B cell (primary cell): Measurements from ENCODE around the gene OR7A17. TPM values are rescaled to one million over a fixed set of nuclear protein-coding genes. Genes with fewer than 3 reads are reported as not detected.

ENCODE experiments used
- ATAC-seq: fragments of 200-7000 bp; cut with Tn5 transposase; one replicate; pipeline ENCODE4 v1.10.0; 2021; ENCODE audit warnings: low read depth, mild to moderate bottlenecking, moderate number of reproducible peaks, moderate library complexity
- CTCF ChIA-PET: fragments of 350-600 bp; sonication (Branson Sonifier 250); formaldehyde crosslinking; loops from one replicate; lab custom pipeline; 2021; ENCODE audit warnings: antibody characterized with exemption, inconsistent platforms; lab: Charles Lee
- POLR2A ChIA-PET: fragments of 350-600 bp; sonication (Branson Sonifier 250); formaldehyde crosslinking; loops from one replicate; lab custom pipeline; 2021; ENCODE audit warnings: antibody characterized with exemption; lab: Charles Lee
- DNase-seq: peaks from one replicate; pipeline ENCODE4 v3.0.0; 2013
- H2AFZ ChIP-seq: 2 replicates; pipeline ENCODE4 v1.6.1; 2012; ENCODE audit warnings: mild to moderate bottlenecking, low read depth, low read length; ENCODE audit not compliant: insufficient read depth, poor library complexity, severe bottlenecking
- H3K27ac ChIP-seq, 2 donors: 1 replicate in 1 of 2; 2 replicates in 1 of 2; pipeline ENCODE4 v1.5.1; 2012 to 2013; ENCODE audit warnings: low read length in 2 of 2, mild to moderate bottlenecking in 2 of 2, moderate library complexity in 1 of 2
- H3K27me3 ChIP-seq, 4 experiments: fragments of 200-600 bp in 1 of 4; sonication (generic) in 1 of 4; replicated peaks in 1 of 4; 1 replicate in 2 of 4; 2 replicates in 2 of 4; pipeline versions ENCODE4 v1.6.1 to v1.7.0; 2013 to 2016; ENCODE audit warnings: low read length in 3 of 4, mild to moderate bottlenecking in 2 of 4, mixed read lengths in 1 of 4, moderate library complexity in 1 of 4; ENCODE audit not compliant: insufficient read depth in 4 of 4, control insufficient read depth in 3 of 4; ENCODE audit errors: control extremely low read depth in 1 of 4
- H3K36me3 ChIP-seq, 2 experiments: replicated peaks in 1 of 2; 1 replicate in 1 of 2; 2 replicates in 1 of 2; pipeline versions ENCODE4 v1.6.1 to v1.7.1; 2013; ENCODE audit warnings: low read length in 1 of 2; ENCODE audit not compliant: insufficient read depth in 2 of 2, control insufficient read depth in 1 of 2; ENCODE audit errors: control extremely low read depth in 1 of 2, extremely low read depth in 1 of 2
- H3K4me1 ChIP-seq, 2 donors: fragments of 200-600 bp in 1 of 2; sonication (generic) in 1 of 2; 1 replicate in 1 of 2; 2 replicates in 1 of 2; pipeline versions ENCODE4 v1.5.1 to v1.6.1; 2013 to 2017; ENCODE audit warnings: low read length in 2 of 2; ENCODE audit not compliant: control insufficient read depth in 2 of 2, insufficient read depth in 2 of 2
- H3K4me2 ChIP-seq: replicated peaks from 2 replicates; pipeline ENCODE3; 2012; ENCODE audit warnings: mild to moderate bottlenecking, low read depth, low read length; ENCODE audit not compliant: poor library complexity, severe bottlenecking
- H3K4me3 ChIP-seq, 5 experiments: fragments of 200-600 bp in 1 of 5; sonication (generic) in 1 of 5; 1 replicate in 3 of 5; 2 replicates in 2 of 5; pipeline versions ENCODE4 v1.5.1 to v1.7.0; 2011 to 2016; ENCODE audit warnings: low read length in 4 of 5, mild to moderate bottlenecking in 4 of 5, low read depth in 2 of 5, control low read depth in 1 of 5, moderate library complexity in 1 of 5; ENCODE audit not compliant: insufficient read depth in 1 of 5; ENCODE audit errors: control extremely low read depth in 1 of 5, extremely low read depth in 1 of 5
- H3K79me2 ChIP-seq: fragments of 200-600 bp; sonication (generic); one replicate; pipeline ENCODE4 v1.6.0; 2016; ENCODE audit warnings: low read length; ENCODE audit not compliant: control insufficient read depth, insufficient read depth
- H3K9ac ChIP-seq: fragments of 200-600 bp; sonication (generic); 2 replicates; pipeline ENCODE4 v1.6.1; 2017; ENCODE audit warnings: mild to moderate bottlenecking, low read length, moderate library complexity
- H3K9me3 ChIP-seq, 3 donors: one replicate each; pipeline versions ENCODE4 v1.6.1 to v1.7.1; 2013; ENCODE audit warnings: low read length in 2 of 3; ENCODE audit not compliant: control insufficient read depth in 2 of 3, insufficient read depth in 1 of 3; ENCODE audit errors: control extremely low read depth in 1 of 3
- H4K20me1 ChIP-seq: 2 replicates; pipeline ENCODE4 v1.6.0; 2012; ENCODE audit warnings: mild to moderate bottlenecking, low read length; ENCODE audit not compliant: insufficient read depth, control insufficient read depth, poor library complexity, severe bottlenecking
- H3K27ac Mint-ChIP-seq: one replicate; pipeline ENCODE4 v1.8.0; 2021; ENCODE audit warnings: mixed read lengths
- H3K27me3 Mint-ChIP-seq: one replicate; pipeline ENCODE4 v1.8.0; 2021; ENCODE audit warnings: mixed read lengths
- H3K4me1 Mint-ChIP-seq: one replicate; pipeline ENCODE4 v1.8.0; 2021; ENCODE audit warnings: mixed read lengths
- H3K4me3 Mint-ChIP-seq: one replicate; pipeline ENCODE4 v1.8.0; 2021; ENCODE audit warnings: mixed read lengths
- H3K9me3 Mint-ChIP-seq: one replicate; pipeline ENCODE4 v1.8.0; 2022; ENCODE audit warnings: mixed read lengths; ENCODE audit not compliant: insufficient read depth
- EZH2 ChIP-seq: IDR thresholded peaks from 2 replicates; pipeline ENCODE4 v1.6.1; 2012; ENCODE audit warnings: borderline replicate concordance, low read depth, mild to moderate bottlenecking, moderate library complexity, low read length; ENCODE audit not compliant: insufficient read depth, poor library complexity, severe bottlenecking
- WGBS: methylation state at CpG from one replicate; pipeline ENCODE4 v1.1.5; 2013; ENCODE audit warnings: missing lambda C conversion rate; ENCODE audit not compliant: insufficient coverage; 5-methylcytosine and 5-hydroxymethylcytosine counted together
- intact Hi-C: fragments of 100-400 bp; cut with micrococcal nuclease; formaldehyde crosslinking; loops from one replicate; pipeline ENCODE4 v1.10.0; 2022
- polyA plus RNA-seq: library from polyadenylated mRNA; depleted of rRNA; stranded (reverse); fragments of >200 nt; gene quantifications from 2 replicates; pipeline ENCODE4 v1.2.3, GENCODE V29; 2012
- total RNA-seq, 2 donors: library from RNA; stranded (reverse); fragments of 120-200 nt in 1 of 2; gene quantifications; 1 replicate in 1 of 2; 2 replicates in 1 of 2; pipeline versions ENCODE4 v1.2.3 to v1.2.4, GENCODE V29; 2013 to 2022
- TF ChIP-seq, protein P1 (sequence below): fragments of 200-600 bp; IDR thresholded peaks from one replicate; pipeline ENCODE4 v1.8.0; 2022; ENCODE audit warnings: antibody characterized with exemption, mild to moderate bottlenecking

The OR7A17 gene
- total and polyA plus RNA-seq, 2 donors (not counting 1 experiment from before 2014, with no cell fraction given) = not detected

DNA sequence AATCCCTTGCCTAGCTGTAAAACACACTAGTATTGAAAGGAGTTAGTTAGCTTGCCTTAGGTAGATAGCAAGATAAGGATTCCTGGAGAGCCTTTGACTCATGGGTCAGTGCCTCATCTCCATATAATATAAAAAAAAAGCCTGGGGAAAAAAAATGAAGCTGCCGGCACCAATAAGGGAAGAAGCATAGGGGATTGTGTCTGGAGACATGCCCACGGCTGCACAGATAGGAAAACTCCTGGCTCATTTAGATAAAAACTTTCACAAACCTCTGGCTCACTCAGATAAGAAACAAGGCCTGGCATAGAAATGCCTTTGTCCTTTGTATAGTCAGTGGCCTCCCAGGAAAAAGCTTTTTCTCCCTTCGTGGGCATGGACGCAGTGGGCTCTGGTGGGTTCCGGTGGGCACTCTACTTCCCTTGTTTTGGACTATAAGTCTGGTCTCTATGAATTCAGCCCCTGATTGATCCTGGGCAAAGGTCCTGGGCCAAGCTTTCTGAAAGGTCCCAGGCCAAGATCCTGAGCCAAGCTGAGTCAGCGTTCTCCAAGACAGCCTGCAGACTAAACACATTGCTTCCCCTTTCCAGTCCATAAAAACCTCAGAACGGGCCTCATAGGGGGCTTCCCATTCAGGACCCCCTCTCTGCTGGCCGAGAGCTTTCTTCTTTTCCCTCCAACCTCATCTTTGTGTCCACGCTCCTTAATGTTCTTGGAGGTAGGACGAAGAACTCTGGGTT, 4.9 kb upstream of the OR7A17 start:
- H3K27ac Mint-ChIP-seq = no peak overlapping the region
- ATAC-seq = no peak
- POLR2A ChIA-PET = no interaction called here

More for the DNA sequence above, 4.9 kb upstream of the OR7A17 start:
- TF ChIP-seq EZH2 = no peak
- TF ChIP-seq, protein P1, sequence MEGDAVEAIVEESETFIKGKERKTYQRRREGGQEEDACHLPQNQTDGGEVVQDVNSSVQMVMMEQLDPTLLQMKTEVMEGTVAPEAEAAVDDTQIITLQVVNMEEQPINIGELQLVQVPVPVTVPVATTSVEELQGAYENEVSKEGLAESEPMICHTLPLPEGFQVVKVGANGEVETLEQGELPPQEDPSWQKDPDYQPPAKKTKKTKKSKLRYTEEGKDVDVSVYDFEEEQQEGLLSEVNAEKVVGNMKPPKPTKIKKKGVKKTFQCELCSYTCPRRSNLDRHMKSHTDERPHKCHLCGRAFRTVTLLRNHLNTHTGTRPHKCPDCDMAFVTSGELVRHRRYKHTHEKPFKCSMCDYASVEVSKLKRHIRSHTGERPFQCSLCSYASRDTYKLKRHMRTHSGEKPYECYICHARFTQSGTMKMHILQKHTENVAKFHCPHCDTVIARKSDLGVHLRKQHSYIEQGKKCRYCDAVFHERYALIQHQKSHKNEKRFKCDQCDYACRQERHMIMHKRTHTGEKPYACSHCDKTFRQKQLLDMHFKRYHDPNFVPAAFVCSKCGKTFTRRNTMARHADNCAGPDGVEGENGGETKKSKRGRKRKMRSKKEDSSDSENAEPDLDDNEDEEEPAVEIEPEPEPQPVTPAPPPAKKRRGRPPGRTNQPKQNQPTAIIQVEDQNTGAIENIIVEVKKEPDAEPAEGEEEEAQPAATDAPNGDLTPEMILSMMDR = no peak
- CTCF ChIA-PET = interaction anchor here (0.6 to 1.6 kb wide), 3 partner anchors 192 to 317 kb away, joined by 3 to 5 read pairs (median 3); no protein-coding TSS in a partner anchor
- no peaks in the 10 kb centered on the region for H3K9me3 ChIP-seq
- H3K27me3 ChIP-seq = peaks cover 0 to 10% (median 3%) of the 10 kb centered on the region in 4 experiments
- H3K4me3 ChIP-seq = no peak overlapping the region
- DNase-seq = no peak
- no peaks in the 10 kb centered on the region for H3K9me3 Mint-ChIP-seq
- no peak overlapping the region for H2AFZ ChIP-seq
- H3K27me3 Mint-ChIP-seq = peaks cover 22% of the 10 kb centered on the region
- no peaks in the 10 kb centered on the region for H4K20me1 ChIP-seq
- H3K27ac ChIP-seq = no peak overlapping the region
- no peaks in the 10 kb centered on the region for H3K36me3 ChIP-seq
- no peak overlapping the region for H3K9ac ChIP-seq
- intact Hi-C loops = no loop called here
- no peaks in the 10 kb centered on the region for H3K79me2 ChIP-seq
- no peak overlapping the region for H3K4me2 ChIP-seq
- H3K4me1 Mint-ChIP-seq = peaks cover 26% of the 10 kb centered on the region
- WGBS = 38% methylated on average over 7 of the region's 10 CpGs
- peaks cover 14% of the 10 kb centered on the region in 2 donors for H3K4me1 ChIP-seq
- no peak overlapping the region for H3K4me3 Mint-ChIP-seq
